Testis (tissue), 3 donors: ENCODE measurements around the gene CNKSR1. TPM values are rescaled to one million over a fixed set of nuclear protein-coding genes. Genes with fewer than 3 reads are reported as not detected.

Experiments
- DNase-seq: peaks from one replicate; pipeline ENCODE4 v3.0.0-alpha.2; 2019
- H3K27ac ChIP-seq, 2 donors: fragments of 200-600 bp; sonication (generic); one replicate each; pipeline ENCODE4 v1.5.1; 2019
- H3K27me3 ChIP-seq: fragments of 200-600 bp; sonication (generic); one replicate; pipeline ENCODE4 v1.5.1; 2019
- H3K36me3 ChIP-seq: fragments of 200-600 bp; sonication (generic); one replicate; pipeline ENCODE4 v1.5.1; 2017; ENCODE audit warnings: low read depth; ENCODE audit errors: missing control alignments
- H3K4me1 ChIP-seq: fragments of 200-600 bp; sonication (generic); one replicate; pipeline ENCODE4 v1.5.1; 2019
- H3K4me3 ChIP-seq, 2 donors: fragments of 200-600 bp; sonication (generic); one replicate each; pipeline ENCODE4 v1.5.1; 2017 to 2019
- H3K9me3 ChIP-seq: fragments of 200-600 bp; sonication (generic); one replicate; pipeline ENCODE4 v1.5.1; 2017
- CTCF ChIP-seq, 3 experiments: fragments of 450-650 bp in 2 of 3; fragments of 200-600 bp in 1 of 3; sonication (generic) in 1 of 3; IDR thresholded peaks; one replicate each; pipeline ENCODE4 v1.5.1; 2016 to 2019; ENCODE audit warnings: antibody characterized with exemption in 3 of 3, mild to moderate bottlenecking in 2 of 3, moderate library complexity in 1 of 3
- POLR2A ChIP-seq: fragments of 450-650 bp; IDR thresholded peaks from one replicate; pipeline ENCODE4 v1.6.1; 2017; ENCODE audit warnings: antibody characterized with exemption, mild to moderate bottlenecking, moderate library complexity
- WGBS, 2 donors: methylation state at CpG; one replicate each; pipeline ENCODE4 v1.1.5; 2018; 5-methylcytosine and 5-hydroxymethylcytosine counted together
- intact Hi-C: fragments of 100-400 bp; cut with DNase I; formaldehyde crosslinking; loops from one replicate; pipeline ENCODE4 v1.15.1; 2023; ENCODE audit warnings: low total_unique reads
- polyA plus RNA-seq: library from polyadenylated mRNA; stranded (reverse); fragments of 350-450 nt; fragmentation: Illumina TruSeq; extraction: RNeasy Lipid Tissue Mini Kit (QIAGEN cat#74804); gene quantifications from one replicate; pipeline ENCODE4 v1.2.3, GENCODE V29; 2014; ENCODE audit warnings: low read depth, low replicate concordance; ENCODE audit not compliant: insufficient read depth
- total RNA-seq, 2 donors: library from RNA; depleted of rRNA; stranded (reverse); fragments of >200 nt; gene quantifications; one replicate each; pipeline ENCODE4 v1.2.3, GENCODE V29; 2016

The CNKSR1 gene
- total and polyA plus RNA-seq, 3 donors from 2014 or later: 2.7 to 9.6 (median 7.6) TPM

DNA sequence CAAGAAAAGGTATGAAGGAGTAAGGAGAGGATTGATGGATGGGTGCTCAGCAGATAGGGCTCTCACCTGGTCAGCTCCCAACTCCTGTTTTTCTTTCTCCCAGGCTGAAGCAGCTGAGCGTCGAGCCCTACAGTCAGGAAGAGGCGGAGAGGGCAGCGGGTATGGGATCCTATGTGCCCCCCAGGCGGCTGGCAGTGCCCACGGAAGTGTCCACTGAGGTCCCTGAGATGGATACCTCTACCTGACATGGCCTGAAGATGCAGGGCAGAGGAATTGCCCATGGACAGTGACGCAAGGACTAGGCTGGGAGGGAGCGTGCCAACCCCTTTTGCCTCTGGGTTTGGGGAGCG is 6.8 kb upstream of the CNKSR1 start:
- TF ChIP-seq POLR2A (no peak), CTCF (IDR thresholded peaks at IDR 0.05) (no peak)
- Histone ChIP-seq H3K4me1 (peaks cover 12% of the 10 kb centered on the region), H3K9me3 (no peaks in the 10 kb centered on the region), H3K4me3 (peak overlapping the region; percentile 71 to 91), H3K27me3 (no peaks in the 10 kb centered on the region), H3K27ac (peak overlapping the region in 1 of 2 donors; percentile 71), H3K36me3 (no peaks in the 10 kb centered on the region)
- intact Hi-C loops: no loop called here
- 64 to 100% methylated on average over 1 to 9 of the region's 9 CpGs for WGBS, 2 donors
- DNase-seq: no peak

DNA sequence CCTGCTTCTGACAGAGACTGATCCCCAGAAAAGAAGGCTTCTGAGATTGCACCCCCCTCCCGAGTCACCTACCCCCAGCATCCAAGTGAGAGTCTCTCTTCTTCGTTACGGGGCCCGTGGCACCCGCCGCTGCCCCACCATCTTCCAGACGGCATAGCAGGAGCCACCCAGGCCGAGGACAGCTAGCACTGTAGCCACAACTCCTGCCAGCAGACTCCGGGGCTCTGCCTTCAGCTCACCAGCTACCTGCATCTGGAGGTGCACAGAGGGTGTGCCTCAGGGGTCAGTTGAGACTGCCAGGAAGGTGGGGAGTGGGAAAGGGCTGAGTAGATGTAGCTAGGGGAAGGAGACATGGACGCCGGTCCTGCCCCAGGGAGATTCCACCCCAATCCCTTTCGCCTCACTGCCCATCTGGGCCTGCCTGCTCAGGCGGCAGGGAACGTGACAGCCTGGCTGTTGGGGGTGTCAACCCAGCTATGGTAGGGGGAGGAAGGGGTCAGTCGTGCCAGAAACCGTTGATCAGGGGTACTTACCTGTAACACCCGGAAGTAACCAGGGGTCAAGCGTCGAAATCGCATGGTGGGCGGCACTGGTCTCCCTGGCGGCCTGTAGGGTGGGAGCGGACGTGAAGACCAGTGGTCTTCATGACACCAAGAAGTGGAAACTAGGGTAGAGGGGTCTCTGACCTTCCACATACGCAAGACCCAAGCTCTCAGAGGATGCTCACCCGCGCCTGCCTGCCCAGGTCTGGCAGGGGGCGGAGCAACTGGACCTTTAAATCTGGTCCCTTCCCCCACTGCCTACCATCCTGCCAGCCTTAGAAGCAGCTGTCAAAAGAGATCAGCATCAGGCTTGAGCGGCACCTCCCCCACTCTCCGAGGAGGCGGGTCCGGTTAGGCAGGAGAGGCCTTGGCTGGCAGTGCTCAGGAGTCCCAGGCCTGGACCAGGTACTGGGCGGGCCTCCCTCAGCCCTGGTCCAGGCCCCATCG is 5.9 kb upstream of the CNKSR1 start, which contains the start of gene ZNF593OS:
Gene ZNF593OS, minus strand, starts transcription at position 749 of the 989 bp plus-strand sequence. Its CDS starts 171 bp downstream, at position 578.
- no peak within 1 kb of the TSS for H3K27ac ChIP-seq
- intact Hi-C loops: no loop called here
- no peak for DNase-seq
- H3K27me3 ChIP-seq: no peaks in the 10 kb centered on the region
- 90 to 94% methylated on average over 26 to 34 of the region's 34 CpGs for WGBS, 2 donors
- H3K9me3 ChIP-seq: no peaks in the 10 kb centered on the region
- peaks cover 12% of the 10 kb centered on the region for H3K4me1 ChIP-seq
- TF ChIP-seq POLR2A: no peak
- no peak for TF ChIP-seq CTCF (IDR thresholded peaks at IDR 0.05)
- no peaks in the 10 kb centered on the region for H3K36me3 ChIP-seq
- no peak within 1 kb of the TSS for H3K4me3 ChIP-seq

DNA sequence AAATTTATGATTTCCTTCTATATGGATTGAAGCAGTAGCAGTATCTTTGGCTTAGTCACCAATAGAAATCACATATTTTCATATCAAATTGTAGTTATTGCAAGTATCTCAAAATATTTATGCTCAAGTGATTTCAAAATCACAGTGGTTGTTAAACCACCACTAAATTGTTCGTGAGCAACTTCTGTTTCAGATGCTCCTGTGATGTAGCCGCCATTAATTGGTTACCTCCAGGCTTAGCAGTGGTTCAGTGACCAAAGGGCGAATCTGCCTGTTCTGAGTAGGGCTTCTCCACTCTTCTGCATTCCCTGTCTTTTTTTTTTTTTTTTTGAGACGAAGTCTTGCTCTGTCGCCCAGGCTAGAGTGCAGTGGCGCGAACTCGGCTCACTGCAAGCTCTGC is 1.9 kb upstream of the CNKSR1 start:
- Histone ChIP-seq H3K4me3 (no peak overlapping the region), H3K36me3 (no peaks in the 10 kb centered on the region), H3K9me3 (no peaks in the 10 kb centered on the region), H3K4me1 (peaks cover 8% of the 10 kb centered on the region), H3K27ac (no peak overlapping the region), H3K27me3 (no peaks in the 10 kb centered on the region)
- TF ChIP-seq POLR2A (no peak), CTCF (IDR thresholded peaks at IDR 0.05) (no peak)
- DNase-seq: no peak
- 90 to 95% methylated on average over 8 of the region's 8 CpGs for WGBS, 2 donors
- intact Hi-C loops: no loop called here

DNA sequence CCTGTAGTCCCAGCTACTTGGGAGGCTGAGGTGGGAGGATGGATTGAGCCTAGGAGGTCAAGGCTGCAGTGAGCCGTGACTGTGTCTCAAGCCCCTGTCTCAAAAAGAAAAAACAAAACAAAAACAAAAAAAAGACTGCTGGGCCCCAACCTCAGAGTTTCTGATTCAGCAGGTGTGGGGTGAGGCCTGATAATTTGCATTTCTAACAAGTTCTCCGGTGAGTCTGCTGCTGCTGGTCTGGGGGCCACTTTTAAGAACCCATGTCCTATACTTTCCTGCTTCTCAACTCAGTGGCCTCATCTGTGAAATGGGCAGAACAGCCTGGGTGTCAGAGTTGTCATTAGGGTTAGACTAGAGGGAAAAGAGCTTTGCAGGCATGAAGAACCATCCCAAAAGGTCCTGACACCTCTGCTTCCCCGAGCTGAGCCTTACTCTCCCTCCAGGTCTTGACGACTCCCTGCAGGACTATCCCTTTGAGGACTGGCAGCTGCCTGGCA is 2.8 kb downstream of the CNKSR1 start:
- Histone ChIP-seq H3K9me3 (no peaks in the 10 kb centered on the region), H3K4me1 (no peaks in the 10 kb centered on the region), H3K36me3 (no peaks in the 10 kb centered on the region), H3K27ac (no peak overlapping the region), H3K27me3 (no peaks in the 10 kb centered on the region), H3K4me3 (no peak overlapping the region)
- intact Hi-C loops: no loop called here
- DNase-seq: no peak
- TF ChIP-seq CTCF (IDR thresholded peaks at IDR 0.05) (no peak), POLR2A (no peak)
- WGBS, 2 donors: 82 to 85% methylated on average over 3 to 4 of the region's 4 CpGs
